ENCODE results near the gene ADGRB3. TPM values are rescaled to one million over a fixed set of nuclear protein-coding genes. Genes with fewer than 3 reads are reported as not detected.

Gene ADGRB3
- total RNA-seq, 2 donors from 2014 or later, result 1.3 to 2.4 TPM

DNA sequence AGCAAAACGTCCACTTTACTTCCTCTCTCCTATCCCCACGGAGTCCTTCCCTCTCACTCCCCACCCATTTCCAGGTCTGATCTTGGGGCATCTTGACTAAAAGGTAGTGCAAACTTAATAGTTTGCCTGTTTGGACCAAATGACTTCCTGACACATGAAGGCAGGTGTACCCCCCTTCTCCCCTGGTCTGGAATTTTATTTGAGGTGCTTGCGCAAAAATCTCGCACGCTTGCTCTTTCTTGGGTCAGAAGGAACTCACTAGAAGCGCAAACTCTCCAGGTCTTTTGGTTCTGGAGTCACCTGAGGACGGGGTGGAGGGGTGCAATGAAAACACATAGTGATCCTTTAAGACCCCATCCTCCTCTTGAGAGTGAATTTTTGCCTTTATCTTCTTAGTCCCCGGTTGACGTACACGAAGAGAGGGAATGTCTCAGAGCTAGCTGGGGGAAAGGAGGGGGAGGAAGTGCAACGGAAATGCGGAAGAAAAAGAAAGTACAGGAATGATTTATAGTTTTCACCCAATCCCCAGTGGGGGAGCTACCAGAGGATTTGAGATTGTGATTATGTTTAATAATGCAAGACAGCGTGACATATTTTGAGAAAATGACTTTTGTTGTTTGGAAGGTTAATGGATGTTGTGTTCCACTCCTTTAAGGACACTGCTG lies 4.9 kb downstream of the ADGRB3 start:
- no peak for DNase-seq (ENCODE audit: low spot score)
- Histone ChIP-seq H3K36me3 (no peaks in the 10 kb centered on the region), H3K27ac (peak overlapping the region; percentile 32 to 51), H3K4me1 (no peaks in the 10 kb centered on the region), H3K4me3 (peak overlapping the region; percentile 24 to 31), H3K27me3 (no peaks in the 10 kb centered on the region), H3K9me3 (no peaks in the 10 kb centered on the region)
- TF ChIP-seq, protein P1, sequence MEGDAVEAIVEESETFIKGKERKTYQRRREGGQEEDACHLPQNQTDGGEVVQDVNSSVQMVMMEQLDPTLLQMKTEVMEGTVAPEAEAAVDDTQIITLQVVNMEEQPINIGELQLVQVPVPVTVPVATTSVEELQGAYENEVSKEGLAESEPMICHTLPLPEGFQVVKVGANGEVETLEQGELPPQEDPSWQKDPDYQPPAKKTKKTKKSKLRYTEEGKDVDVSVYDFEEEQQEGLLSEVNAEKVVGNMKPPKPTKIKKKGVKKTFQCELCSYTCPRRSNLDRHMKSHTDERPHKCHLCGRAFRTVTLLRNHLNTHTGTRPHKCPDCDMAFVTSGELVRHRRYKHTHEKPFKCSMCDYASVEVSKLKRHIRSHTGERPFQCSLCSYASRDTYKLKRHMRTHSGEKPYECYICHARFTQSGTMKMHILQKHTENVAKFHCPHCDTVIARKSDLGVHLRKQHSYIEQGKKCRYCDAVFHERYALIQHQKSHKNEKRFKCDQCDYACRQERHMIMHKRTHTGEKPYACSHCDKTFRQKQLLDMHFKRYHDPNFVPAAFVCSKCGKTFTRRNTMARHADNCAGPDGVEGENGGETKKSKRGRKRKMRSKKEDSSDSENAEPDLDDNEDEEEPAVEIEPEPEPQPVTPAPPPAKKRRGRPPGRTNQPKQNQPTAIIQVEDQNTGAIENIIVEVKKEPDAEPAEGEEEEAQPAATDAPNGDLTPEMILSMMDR (IDR thresholded peaks at IDR 0.05), result no peak

DNA sequence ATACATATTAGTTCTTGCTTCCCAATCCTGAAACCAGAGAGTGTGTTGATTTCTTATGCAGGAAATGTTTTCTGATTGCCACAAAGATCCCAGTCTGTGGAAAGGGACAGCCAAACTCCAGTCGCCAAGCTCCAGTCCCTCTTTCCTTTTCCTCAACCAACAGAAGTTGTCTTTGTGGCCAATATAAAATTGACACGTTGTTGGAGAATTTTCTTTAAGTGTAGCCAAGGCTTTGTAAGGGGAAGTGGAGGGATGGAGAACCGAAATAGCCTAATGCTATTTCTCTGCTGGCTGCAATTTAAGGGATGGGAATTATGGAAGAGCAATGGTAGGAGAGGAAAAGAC lies 5.4 kb downstream of the ADGRB3 start:
- Histone ChIP-seq H3K4me1 (no peaks in the 10 kb centered on the region), H3K27ac (peak overlapping the region; percentile 32 to 51), H3K4me3 (peak overlapping the region; percentile 24 to 31), H3K36me3 (no peaks in the 10 kb centered on the region), H3K27me3 (no peaks in the 10 kb centered on the region), H3K9me3 (no peaks in the 10 kb centered on the region)
- DNase-seq (ENCODE audit: low spot score), result no peak
- TF ChIP-seq, protein P1 (IDR thresholded peaks at IDR 0.05), result no peak

DNA sequence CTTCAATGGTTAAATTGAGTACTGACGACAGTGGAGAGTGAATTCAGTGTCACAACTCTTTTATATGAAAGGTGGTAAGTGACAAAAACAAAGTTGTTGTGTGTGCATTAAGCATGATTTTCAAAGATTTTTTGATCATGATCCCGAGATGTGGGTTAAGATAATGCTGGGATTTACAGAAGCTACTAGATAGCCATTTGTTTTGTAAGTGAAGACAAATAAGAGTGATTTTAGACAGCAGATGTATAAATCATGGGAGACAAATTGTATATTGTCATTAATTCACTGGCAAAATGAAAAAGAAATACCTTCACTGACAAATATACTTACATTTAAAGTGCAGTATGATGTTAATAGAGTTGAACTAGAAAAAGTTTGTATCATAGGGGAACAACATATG lies 6.1 kb downstream of the ADGRB3 start:
- Histone ChIP-seq H3K27me3 (no peaks in the 10 kb centered on the region), H3K4me3 (no peak overlapping the region), H3K4me1 (no peaks in the 10 kb centered on the region), H3K9me3 (no peaks in the 10 kb centered on the region), H3K36me3 (no peaks in the 10 kb centered on the region), H3K27ac (peak overlapping the region; percentile 32 to 51)
- no peak for DNase-seq (ENCODE audit: low spot score)
- TF ChIP-seq, protein P1 (IDR thresholded peaks at IDR 0.05), result no peak

DNA sequence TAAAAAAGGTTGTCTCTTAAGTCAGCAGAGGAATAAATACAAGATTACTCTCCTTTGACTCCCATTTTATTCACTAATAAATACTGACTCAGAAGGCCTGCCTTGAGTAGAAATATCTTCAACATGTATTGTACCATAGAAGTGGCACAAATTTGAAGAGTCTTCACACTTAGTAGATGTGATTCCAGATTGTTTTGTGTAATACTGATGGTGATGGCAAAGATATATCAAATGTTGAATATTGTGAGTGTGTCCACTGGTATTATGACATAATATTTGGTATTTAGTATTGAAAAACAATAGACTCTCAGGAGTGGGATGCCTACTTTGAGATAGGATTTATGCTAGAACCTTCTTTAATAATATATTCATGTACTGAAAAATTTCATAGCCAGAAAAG lies 7.0 kb downstream of the ADGRB3 start:
- Histone ChIP-seq H3K27ac (no peak overlapping the region), H3K27me3 (no peaks in the 10 kb centered on the region), H3K4me1 (no peaks in the 10 kb centered on the region), H3K9me3 (no peaks in the 10 kb centered on the region), H3K4me3 (no peak overlapping the region), H3K36me3 (no peaks in the 10 kb centered on the region)
- TF ChIP-seq, protein P1 (IDR thresholded peaks at IDR 0.05), result no peak
- no peak for DNase-seq (ENCODE audit: low spot score)

DNA sequence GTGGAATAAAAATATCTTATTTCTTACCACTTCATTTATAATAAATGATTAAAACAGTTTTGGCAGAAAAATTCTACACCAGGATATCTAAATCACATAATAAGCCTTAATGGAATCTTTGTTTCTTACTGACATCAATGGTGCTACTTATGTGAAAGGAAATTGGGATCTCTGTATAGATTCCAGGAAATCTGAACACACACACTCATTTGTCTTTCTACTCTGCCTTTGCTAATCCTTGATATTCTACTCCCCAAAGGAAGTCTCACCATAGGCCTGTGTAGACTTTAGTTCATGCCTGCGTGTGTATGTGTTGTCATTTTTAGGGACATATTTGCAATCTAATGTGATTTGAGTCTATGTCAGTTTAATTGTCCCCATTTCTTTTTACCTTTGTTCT lies 7.9 kb downstream of the ADGRB3 start:
- Histone ChIP-seq H3K27ac (no peak overlapping the region), H3K36me3 (no peaks in the 10 kb centered on the region), H3K27me3 (no peaks in the 10 kb centered on the region), H3K9me3 (no peaks in the 10 kb centered on the region), H3K4me3 (no peak overlapping the region), H3K4me1 (no peaks in the 10 kb centered on the region)
- no peak for DNase-seq (ENCODE audit: low spot score)
- TF ChIP-seq, protein P1 (IDR thresholded peaks at IDR 0.05), result no peak

DNA sequence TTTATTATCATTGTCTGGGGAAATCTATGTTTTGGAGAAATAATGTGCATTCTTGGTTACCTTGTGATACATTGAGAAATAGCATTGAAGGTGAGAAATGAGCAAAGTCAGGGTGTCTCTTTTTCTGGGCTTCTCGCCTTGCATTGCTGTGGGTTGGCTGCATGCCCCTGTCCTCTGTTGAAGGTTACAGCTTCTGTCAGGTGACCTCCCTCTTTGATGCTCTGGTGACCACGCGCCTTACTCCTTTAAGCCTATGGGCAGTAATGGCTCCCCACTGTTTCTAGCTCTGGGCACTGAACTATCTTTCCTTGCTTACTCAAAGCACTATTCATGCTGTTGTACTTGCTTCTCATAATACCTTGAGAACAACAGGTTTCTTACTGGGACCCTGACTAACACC lies 14.6 kb downstream of the ADGRB3 start:
- no peaks in the 10 kb centered on the region for H3K9me3 ChIP-seq
- H3K27ac ChIP-seq, result no peak overlapping the region
- no peaks in the 10 kb centered on the region for H3K4me1 ChIP-seq
- H3K27me3 ChIP-seq, result no peaks in the 10 kb centered on the region
- H3K4me3 ChIP-seq, result no peak overlapping the region
- TF ChIP-seq, protein P1 (IDR thresholded peaks at IDR 0.05), result no peak
- H3K36me3 ChIP-seq, result no peaks in the 10 kb centered on the region
- DNase-seq (ENCODE audit: low spot score), result no peak
